Dermis microvascular lymphatic vessel endothelial cell (primary cell): ENCODE results near the gene PTCH2. TPM values are rescaled to one million over a fixed set of nuclear protein-coding genes. Genes with fewer than 3 reads are reported as not detected.

ENCODE experiments used
- DNase-seq, 2 donors: peaks; one replicate each; pipeline versions ENCODE4 v3.0.0 to v3.0.0-alpha.2; 2010; ENCODE audit warnings: low read depth in 2 of 2
- total RNA-seq: library from RNA; depleted of rRNA; stranded (reverse); fragments of >200 nt; gene quantifications from 2 replicates; pipeline ENCODE4 v1.2.1, GENCODE V29; 2014

PTCH2 gene
- total RNA-seq, 1 donor from 2014 or later = under 0.01 TPM

GRCh38 chr1:44784094-44785028, 58.7 kb downstream of the PTCH2 start:
- DNase-seq = no peak

GRCh38 chr1:44783697-44784093, 59.4 kb downstream of the PTCH2 start:
- DNase-seq = no peak

- DNase-seq = no peak
Measured at GRCh38 chr1:44780583-44781121, 62.4 kb downstream of the PTCH2 start.

GRCh38 chr1:44778705-44779576, 64.1 kb downstream of the PTCH2 start:
- DNase-seq = no peak

- no peak for DNase-seq
Measured at GRCh38 chr1:44777969-44778635, 65.0 kb downstream of the PTCH2 start.

GRCh38 chr1:44777547-44777946, 65.5 kb downstream of the PTCH2 start:
- DNase-seq = no peak

GRCh38 chr1:44776730-44777068, 66.4 kb downstream of the PTCH2 start:
- DNase-seq = no peak

- DNase-seq = peak in 1 of 2 donors; percentile 29
Measured at GRCh38 chr1:44775930-44776729, 66.9 kb downstream of the PTCH2 start.

- DNase-seq = peak; percentile 91 to 96
Measured at GRCh38 chr1:44775078-44775929, 67.7 kb downstream of the PTCH2 start, which contains the start of gene RPS8. Gene RPS8 (plus strand): TSS chr1:44775540. CDS start chr1:44775597, 57 bp downstream.

Other genes with a start within 250 kb of the PTCH2 start
- gene TMEM53, start 168.8 kb downstream of the PTCH2 start, total RNA-seq = 4.0 and 4.7 TPM in 2 replicates
- 0.13 TPM in 1 of 2 replicates, not detected in the other for gene ARMH1, start 168.5 kb downstream of the PTCH2 start, total RNA-seq
- gene RNU5D-1, start 112.1 kb downstream of the PTCH2 start, total RNA-seq = not detected in 2 replicates
- gene KIF2C, start 103.4 kb downstream of the PTCH2 start, total RNA-seq = 9.7 and 21.3 TPM in 2 replicates
- 1,311 and 1,360 TPM in 2 replicates for gene RPS8, start 67.7 kb downstream of the PTCH2 start, total RNA-seq
- gene BEST4, start 55.1 kb downstream of the PTCH2 start, total RNA-seq = under 0.01 TPM in 1 of 2 replicates, not detected in the other
- gene PLK3, start 42.9 kb downstream of the PTCH2 start, total RNA-seq = 11.7 and 14.9 TPM in 2 replicates
- gene DYNLT4, start 35.9 kb downstream of the PTCH2 start, total RNA-seq = 0.13 and 0.25 TPM in 2 replicates
- 3.3 and 6.2 TPM in 2 replicates for gene BTBD19, start 34.7 kb downstream of the PTCH2 start, total RNA-seq
- gene EIF2B3, start 143.3 kb upstream of the PTCH2 start, total RNA-seq = 11.6 and 19.0 TPM in 2 replicates
- gene HECTD3, start 168.1 kb upstream of the PTCH2 start, total RNA-seq = 18.5 and 22.9 TPM in 2 replicates
- 266 and 281 TPM in 2 replicates for gene UROD, start 169.0 kb upstream of the PTCH2 start, total RNA-seq